ENCODE results near the gene CEP112. TPM values are rescaled to one million over a fixed set of nuclear protein-coding genes. Genes with fewer than 3 reads are reported as not detected.

Gene CEP112
- total RNA-seq, 1 experiment from 2014 or later, result 9.5 TPM

- Histone ChIP-seq H3K27me3 (ENCODE audit: control insufficient read depth, insufficient read depth, low read length) (no peaks in the 10 kb centered on the region), H3K27ac (ENCODE audit: low read length) (no peak overlapping the region), H3K4me3 (ENCODE audit: low read depth in 2 of 2, low read length in 2 of 2) (no peak overlapping the region), H3K4me1 (ENCODE audit: control insufficient read depth, insufficient read depth, low read length) (no peaks in the 10 kb centered on the region), H3K9me3 (ENCODE audit: control insufficient read depth, insufficient read depth, low read depth, low read length) (no peaks in the 10 kb centered on the region), H3K36me3 (ENCODE audit: control insufficient read depth, insufficient read depth, low read length) (no peaks in the 10 kb centered on the region)
- intact Hi-C loops (cut with micrococcal nuclease; ENCODE audit: unreplicated experiment), result no loop called here
- ChIA-PET CTCF (no interaction called here), POLR2A (interaction anchor here (0.6 kb wide), 1 partner anchor 243 kb away, joined by 3 read pairs; no protein-coding TSS in a partner anchor)
- in situ Hi-C loops (cut with HindIII; ENCODE audit: low pct_unique_long_range_greater_than_20kb, low sequenced_read_pairs), result no loop called here
- TF ChIP-seq CTCF (IDR thresholded peaks at IDR 0.05) (no peak), SIN3A (IDR thresholded peaks at IDR 0.05; ENCODE audit: borderline replicate concordance, insufficient read depth, low read depth, low read length) (no peak), POLR2AphosphoS5 (IDR thresholded peaks at IDR 0.05; ENCODE audit: low read depth, low read length) (no peak), TCF7L2 (IDR thresholded peaks at IDR 0.05; ENCODE audit: low read depth, low read length) (no peak)
- TF ChIP-seq, protein P1, sequence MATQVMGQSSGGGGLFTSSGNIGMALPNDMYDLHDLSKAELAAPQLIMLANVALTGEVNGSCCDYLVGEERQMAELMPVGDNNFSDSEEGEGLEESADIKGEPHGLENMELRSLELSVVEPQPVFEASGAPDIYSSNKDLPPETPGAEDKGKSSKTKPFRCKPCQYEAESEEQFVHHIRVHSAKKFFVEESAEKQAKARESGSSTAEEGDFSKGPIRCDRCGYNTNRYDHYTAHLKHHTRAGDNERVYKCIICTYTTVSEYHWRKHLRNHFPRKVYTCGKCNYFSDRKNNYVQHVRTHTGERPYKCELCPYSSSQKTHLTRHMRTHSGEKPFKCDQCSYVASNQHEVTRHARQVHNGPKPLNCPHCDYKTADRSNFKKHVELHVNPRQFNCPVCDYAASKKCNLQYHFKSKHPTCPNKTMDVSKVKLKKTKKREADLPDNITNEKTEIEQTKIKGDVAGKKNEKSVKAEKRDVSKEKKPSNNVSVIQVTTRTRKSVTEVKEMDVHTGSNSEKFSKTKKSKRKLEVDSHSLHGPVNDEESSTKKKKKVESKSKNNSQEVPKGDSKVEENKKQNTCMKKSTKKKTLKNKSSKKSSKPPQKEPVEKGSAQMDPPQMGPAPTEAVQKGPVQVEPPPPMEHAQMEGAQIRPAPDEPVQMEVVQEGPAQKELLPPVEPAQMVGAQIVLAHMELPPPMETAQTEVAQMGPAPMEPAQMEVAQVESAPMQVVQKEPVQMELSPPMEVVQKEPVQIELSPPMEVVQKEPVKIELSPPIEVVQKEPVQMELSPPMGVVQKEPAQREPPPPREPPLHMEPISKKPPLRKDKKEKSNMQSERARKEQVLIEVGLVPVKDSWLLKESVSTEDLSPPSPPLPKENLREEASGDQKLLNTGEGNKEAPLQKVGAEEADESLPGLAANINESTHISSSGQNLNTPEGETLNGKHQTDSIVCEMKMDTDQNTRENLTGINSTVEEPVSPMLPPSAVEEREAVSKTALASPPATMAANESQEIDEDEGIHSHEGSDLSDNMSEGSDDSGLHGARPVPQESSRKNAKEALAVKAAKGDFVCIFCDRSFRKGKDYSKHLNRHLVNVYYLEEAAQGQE (IDR thresholded peaks at IDR 0.05; ENCODE audit: insufficient read depth in 1 of 2, low read depth in 2 of 2, low read length in 1 of 2), result no peak
- DNase-seq (ENCODE audit: low read depth, low spot score) (no peak), ATAC-seq (no peak)
- BruUV-seq (replicated peaks), result no TSS peak
Observed at GRCh38 chr17:65942592-65942991, 249.3 kb downstream of the CEP112 start.

GRCh38 chr17:65941356-65941899 lies 250.5 kb downstream of the CEP112 start:
- TF ChIP-seq POLR2AphosphoS5 (IDR thresholded peaks at IDR 0.05; ENCODE audit: low read depth, low read length) (no peak), TCF7L2 (IDR thresholded peaks at IDR 0.05; ENCODE audit: low read depth, low read length) (no peak), SIN3A (IDR thresholded peaks at IDR 0.05; ENCODE audit: borderline replicate concordance, insufficient read depth, low read depth, low read length) (no peak), CTCF (IDR thresholded peaks at IDR 0.05) (no peak; the same call in 1 of the 2 replicates)
- TF ChIP-seq, protein P1 (IDR thresholded peaks at IDR 0.05; ENCODE audit: insufficient read depth in 1 of 2, low read depth in 2 of 2, low read length in 1 of 2), result no peak
- Histone ChIP-seq H3K36me3 (ENCODE audit: control insufficient read depth, insufficient read depth, low read length) (no peaks in the 10 kb centered on the region), H3K4me3 (ENCODE audit: low read depth in 2 of 2, low read length in 2 of 2) (no peak overlapping the region), H3K27me3 (ENCODE audit: control insufficient read depth, insufficient read depth, low read length) (no peaks in the 10 kb centered on the region), H3K27ac (ENCODE audit: low read length) (no peak overlapping the region), H3K4me1 (ENCODE audit: control insufficient read depth, insufficient read depth, low read length) (no peaks in the 10 kb centered on the region), H3K9me3 (ENCODE audit: control insufficient read depth, insufficient read depth, low read depth, low read length) (no peaks in the 10 kb centered on the region)
- ChIA-PET POLR2A (no interaction called here), CTCF (interaction anchor here (0.6 kb wide), 1 partner anchor 629 kb away, joined by 3 read pairs; no protein-coding TSS in a partner anchor)
- ATAC-seq, result no peak
- no TSS peak for BruUV-seq (replicated peaks)
- in situ Hi-C loops (cut with HindIII; ENCODE audit: low pct_unique_long_range_greater_than_20kb, low sequenced_read_pairs) (no loop called here), intact Hi-C loops (cut with micrococcal nuclease; ENCODE audit: unreplicated experiment) (no loop called here)
- no peak for DNase-seq (ENCODE audit: low read depth, low spot score)
